A549 (cell line): ENCODE results near the gene CD209. TPM values are rescaled to one million over a fixed set of nuclear protein-coding genes. Genes with fewer than 3 reads are reported as not detected.

ENCODE experiments used
- ATAC-seq, 2 experiments: fragments of 200-7000 bp in 1 of 2; fragments of >200 bp in 1 of 2; cut with Nextera tagmentation in 1 of 2; cut with Tn5 transposase in 1 of 2; 3 replicates each; pipeline versions ENCODE4 v1.8.0 to v1.9.1; 2018 to 2020; ENCODE audit warnings: mild to moderate bottlenecking in 1 of 2, moderate library complexity in 1 of 2
- CTCF ChIA-PET: fragments of 300-600 bp; sonication (Branson Sonifier 250); formaldehyde crosslinking; extraction: SDS; loops from one replicate; lab custom pipeline; 2021; ENCODE audit warnings: antibody characterized with exemption, inconsistent platforms; lab: Yijun Ruan, JAX
- POLR2A ChIA-PET: fragments of 350-600 bp; formaldehyde crosslinking; extraction: SDS; loops from one replicate; lab custom pipeline; 2021; ENCODE audit warnings: antibody characterized with exemption, inconsistent platforms; lab: Yijun Ruan, JAX
- DNase-seq, 2 experiments: peaks; one replicate each; pipeline versions ENCODE4 v3.0.0 to v3.0.0-alpha.2; 2011 to 2016; ENCODE audit warnings: low read depth in 1 of 2, low spot score in 1 of 2
- FAIRE-seq: peaks from 2 replicates; lab custom pipeline; 2011; peaks lifted over from hg19 to GRCh38; lab: Jason Lieb, UNC
- H3K27ac ChIP-seq, 2 experiments: fragments of >200 bp; sonication (Bioruptor Twin); formaldehyde crosslinking; 3 replicates each; pipeline ENCODE4 v1.5.1; 2016 to 2017
- H3K4me1 ChIP-seq: fragments of >200 bp; sonication (Bioruptor Twin); formaldehyde crosslinking; 3 replicates; pipeline ENCODE4 v1.6.1; 2016
- H3K4me2 ChIP-seq: fragments of >200 bp; sonication (Bioruptor Twin); formaldehyde crosslinking; 3 replicates; pipeline ENCODE4 v1.6.1; 2016
- H3K4me3 ChIP-seq: fragments of >200 bp; sonication (Bioruptor Twin); formaldehyde crosslinking; 3 replicates; pipeline ENCODE4 v1.5.1; 2016
- H3K9me3 ChIP-seq: fragments of >200 bp; sonication (Bioruptor Twin); formaldehyde crosslinking; 3 replicates; pipeline ENCODE4 v1.6.1; 2016
- BCL3 ChIP-seq: fragments of >200 bp; sonication (Bioruptor Twin); formaldehyde crosslinking; IDR thresholded peaks from 3 replicates; pipeline ENCODE4 v1.6.1; 2016
- BHLHE40 ChIP-seq: IDR thresholded peaks from 2 replicates; pipeline ENCODE4 v1.6.1; 2012; ENCODE audit warnings: low read depth, low read length, inconsistent platforms
- CBX2 ChIP-seq: fragments of 200-600 bp; sonication (generic); IDR thresholded peaks from 2 replicates; pipeline ENCODE4 v1.6.1; 2016; ENCODE audit warnings: low read depth, mild to moderate bottlenecking, borderline replicate concordance
- CHD2 ChIP-seq: fragments of 150-350 bp; IDR thresholded peaks from 2 replicates; pipeline ENCODE4 v1.6.1; 2014; ENCODE audit warnings: low read length; ENCODE audit not compliant: partially characterized antibody
- CHD4 ChIP-seq: fragments of 200-600 bp; sonication (generic); IDR thresholded peaks from 2 replicates; pipeline ENCODE4 v1.6.1; 2016; ENCODE audit warnings: antibody characterized with exemption, mild to moderate bottlenecking, borderline replicate concordance
- FOSB ChIP-seq: fragments of 250-450 bp; sonication (Bioruptor Pico); IDR thresholded peaks from 2 replicates; pipeline ENCODE4 v1.5.0; 2020; ENCODE audit warnings: mild to moderate bottlenecking, moderate library complexity
- FOSL2 ChIP-seq, 2 experiments: fragments of 450-650 bp in 1 of 2; fragments of >200 bp in 1 of 2; sonication (Bioruptor Twin) in 1 of 2; formaldehyde crosslinking; IDR thresholded peaks; 2 replicates each; pipeline versions ENCODE4 v1.5.0 to v1.6.1; 2016 to 2020; ENCODE audit warnings: mild to moderate bottlenecking in 1 of 2, moderate library complexity in 1 of 2
- FOXS1 ChIP-seq: fragments of 250-450 bp; sonication (Bioruptor Pico); IDR thresholded peaks from 2 replicates; pipeline ENCODE4 v1.5.0; 2020; ENCODE audit warnings: mild to moderate bottlenecking, moderate library complexity
- GATA3 ChIP-seq: IDR thresholded peaks from 2 replicates; pipeline ENCODE4 v1.6.1; 2012; ENCODE audit warnings: borderline replicate concordance
- HDAC2 ChIP-seq: fragments of 200-600 bp; sonication (generic); IDR thresholded peaks from 2 replicates; pipeline ENCODE4 v1.6.1; 2016
- HEYL ChIP-seq: fragments of 250-450 bp; sonication (Bioruptor Pico); IDR thresholded peaks from 2 replicates; pipeline ENCODE4 v1.8.0; 2021; ENCODE audit warnings: mild to moderate bottlenecking, moderate library complexity
- HOXA7 ChIP-seq: fragments of 250-450 bp; sonication (Bioruptor Pico); IDR thresholded peaks from 2 replicates; pipeline ENCODE4 v1.5.0; 2020; ENCODE audit warnings: mild to moderate bottlenecking, moderate library complexity
- HOXB13 ChIP-seq: fragments of 250-450 bp; sonication (Bioruptor Pico); IDR thresholded peaks from 2 replicates; pipeline ENCODE4 v1.5.0; 2020; ENCODE audit warnings: low read depth, mild to moderate bottlenecking, moderate library complexity
- JUN ChIP-seq, 2 experiments: fragments of >200 bp; sonication (Bioruptor Twin); formaldehyde crosslinking; IDR thresholded peaks; 2 replicates in 1 of 2; 3 replicates in 1 of 2; pipeline ENCODE4 v1.6.1; 2016 to 2017
- JUNB ChIP-seq: fragments of >200 bp; sonication (Bioruptor Twin); formaldehyde crosslinking; IDR thresholded peaks from 2 replicates; pipeline ENCODE4 v1.6.1; 2016
- MAFK ChIP-seq: fragments of 450-650 bp; IDR thresholded peaks from 2 replicates; pipeline ENCODE4 v1.6.1; 2014; ENCODE audit not compliant: partially characterized antibody
- MAX ChIP-seq: IDR thresholded peaks from 2 replicates; pipeline ENCODE4 v1.6.1; 2012
- MAZ ChIP-seq: fragments of 150-350 bp; IDR thresholded peaks from 2 replicates; pipeline ENCODE4 v1.6.1; 2014; ENCODE audit warnings: antibody characterized with exemption, low read depth, low read length, borderline replicate concordance
- NFE2L2 ChIP-seq: fragments of 150-350 bp; conservative IDR thresholded peaks from 2 replicates; pipeline ENCODE4 v1.6.1; 2014; ENCODE audit warnings: low read length
- NPAS2 ChIP-seq: fragments of 250-450 bp; sonication (Bioruptor Pico); IDR thresholded peaks from 2 replicates; pipeline ENCODE4 v1.8.0; 2022; ENCODE audit warnings: mild to moderate bottlenecking, moderate library complexity, borderline replicate concordance
- PHF8 ChIP-seq: fragments of 200-600 bp; sonication (generic); IDR thresholded peaks from 2 replicates; pipeline ENCODE4 v1.6.1; 2016; ENCODE audit warnings: low read depth, mild to moderate bottlenecking, antibody characterized with exemption, moderate library complexity, borderline replicate concordance
- POLR2A ChIP-seq: IDR thresholded peaks from 2 replicates; pipeline ENCODE4 v1.6.1; 2012; ENCODE audit warnings: mild to moderate bottlenecking, low read length
- RARB ChIP-seq: fragments of 250-450 bp; sonication (Bioruptor Pico); IDR thresholded peaks from 2 replicates; pipeline ENCODE4 v1.8.0; 2021; ENCODE audit warnings: mild to moderate bottlenecking, moderate library complexity
- RCOR1 ChIP-seq: fragments of 150-350 bp; IDR thresholded peaks from 2 replicates; pipeline ENCODE4 v1.6.1; 2014; ENCODE audit warnings: antibody characterized with exemption, low read length, low read depth
- REST ChIP-seq: fragments of 200-600 bp; sonication (generic); IDR thresholded peaks from 2 replicates; pipeline ENCODE4 v1.6.1; 2016; ENCODE audit warnings: antibody characterized with exemption, mild to moderate bottlenecking, moderate library complexity
- RFX5 ChIP-seq: fragments of 450-650 bp; IDR thresholded peaks from 2 replicates; pipeline ENCODE4 v1.7.1; 2014; ENCODE audit warnings: antibody characterized with exemption, mild to moderate bottlenecking, moderate library complexity
- RNF2 ChIP-seq: fragments of 200-600 bp; sonication (generic); IDR thresholded peaks from 2 replicates; pipeline ENCODE4 v1.6.1; 2016; ENCODE audit warnings: low read depth, mild to moderate bottlenecking, antibody characterized with exemption, moderate library complexity, borderline replicate concordance
- SMC3 ChIP-seq: fragments of >200 bp; sonication (Bioruptor Twin); formaldehyde crosslinking; IDR thresholded peaks from 3 replicates; pipeline ENCODE4 v1.6.1; 2018; ENCODE audit warnings: inconsistent platforms
- SREBF2 ChIP-seq: fragments of 450-650 bp; IDR thresholded peaks from 2 replicates; pipeline ENCODE4 v1.6.1; 2014; ENCODE audit warnings: mild to moderate bottlenecking, moderate library complexity
- TFCP2L1 ChIP-seq: fragments of 250-450 bp; sonication (Bioruptor Pico); IDR thresholded peaks from 2 replicates; pipeline ENCODE4 v1.5.0; 2021; ENCODE audit warnings: mild to moderate bottlenecking
- ZC3H11A ChIP-seq: fragments of 450-650 bp; IDR thresholded peaks from 2 replicates; pipeline ENCODE4 v1.6.1; 2014; ENCODE audit warnings: antibody characterized with exemption, mild to moderate bottlenecking
- ZSCAN20 ChIP-seq: fragments of 250-450 bp; sonication (Bioruptor Pico); IDR thresholded peaks from 2 replicates; pipeline ENCODE4 v1.8.0; 2022; ENCODE audit warnings: mild to moderate bottlenecking, moderate library complexity
- WGBS: methylation state at CpG from one replicate; pipeline ENCODE4 v1.1.6; 2017; ENCODE audit errors: missing lambda C conversion rate; 5-methylcytosine and 5-hydroxymethylcytosine counted together
- polyA plus RNA-seq, 4 experiments: library from polyadenylated mRNA; depleted of rRNA in 3 of 4; stranded (reverse); fragments of >200 nt; fragmentation: RNase III in 1 of 4; extraction: RNeasy Plus Mini Kit Qiagen cat#74134 plus additional on column Dnase treatment in 1 of 4; gene quantifications; 2 replicates in 3 of 4; 3 replicates in 1 of 4; pipeline ENCODE4 v1.2.3, GENCODE V29; 2011 to 2017

Gene CD209
- polyA plus RNA-seq, 2 of the 4 experiments (the other 2 are of a cell fraction): not detected

GRCh38 chr19:7739211-7739755, 8.1 kb downstream of the CD209 start:
- WGBS: 14% methylated on average over 2 of the region's 2 CpGs
- ChIA-PET CTCF (interaction anchor here (1.2 kb wide), 1 partner anchor 61 kb away, joined by 4 read pairs; no protein-coding TSS in a partner anchor), POLR2A (no interaction called here)
- no peaks in the 10 kb centered on the region for H3K9me3 ChIP-seq
- DNase-seq: no peak
- H3K4me2 ChIP-seq: no peak overlapping the region
- H3K4me1 ChIP-seq: no peaks in the 10 kb centered on the region
- H3K27ac ChIP-seq: no peak overlapping the region
- no peak overlapping the region for H3K4me3 ChIP-seq
- no peak for FAIRE-seq
- TF ChIP-seq JUNB (no peak), HDAC2 (no peak), BHLHE40 (no peak), SMC3 (no peak), ZSCAN20 (no peak), CBX2 (no peak), FOSL2 (IDR thresholded peaks at IDR 0.05) (no peak), FOSL2 (CRISPR knock-in tag; IDR thresholded peaks at IDR 0.05) (no peak), REST (no peak), CHD4 (no peak), RNF2 (no peak), MAZ (no peak), PHF8 (no peak), HOXB13 (CRISPR knock-in tag) (no peak), POLR2A (no peak), FOXS1 (CRISPR knock-in tag) (no peak), ZC3H11A (no peak), HEYL (CRISPR knock-in tag) (no peak), JUN (IDR thresholded peaks at IDR 0.05) (no peak), NPAS2 (no peak)
- ATAC-seq: no peak

- Histone ChIP-seq H3K9me3 (no peaks in the 10 kb centered on the region), H3K4me1 (no peaks in the 10 kb centered on the region), H3K27ac (no peak overlapping the region), H3K4me2 (no peak overlapping the region), H3K4me3 (no peak overlapping the region)
- ChIA-PET POLR2A (no interaction called here), CTCF (no interaction called here)
- no peak for ATAC-seq
- TF ChIP-seq HOXA7 (CRISPR knock-in tag) (no peak), RARB (CRISPR knock-in tag) (no peak), BHLHE40 (no peak), MAZ (no peak), SMC3 (no peak), TFCP2L1 (CRISPR knock-in tag) (no peak), CHD2 (no peak), SREBF2 (no peak), GATA3 (no peak), MAFK (no peak), FOSB (CRISPR knock-in tag) (no peak), BCL3 (no peak), RFX5 (no peak), NFE2L2 (no peak), RCOR1 (no peak), ZSCAN20 (no peak), MAX (no peak)
- 55% methylated on average over 7 of the region's 7 CpGs for WGBS
- no peak for DNase-seq
- FAIRE-seq: no peak
Observed at GRCh38 chr19:7738023-7738422, 9.3 kb downstream of the CD209 start.
